K562 (cell line): Measurements from ENCODE around the gene PGAP3. TPM values are rescaled to one million over a fixed set of nuclear protein-coding genes. Genes with fewer than 3 reads are reported as not detected.

Experiments used
- ATAC-seq: fragments of 200-7000 bp; cut with Tn5 transposase; 3 replicates; pipeline ENCODE4 v1.9.1; 2020; ENCODE audit warnings: moderate library complexity
- BruUV-seq: library from RNA; stranded (reverse); fragments of 400-500 nt; replicated peaks from 2 replicates; lab custom pipeline; 2021; lab: Mats Ljungman, UMichigan
- CTCF ChIA-PET: fragments of 300-600 bp; formaldehyde crosslinking; extraction: SDS; loops from one replicate; lab custom pipeline; 2021; ENCODE audit warnings: low intra/inter-chr PET ratio; lab: Yijun Ruan, JAX
- POLR2A ChIA-PET: fragments of 300-600, 350-650 bp; sonication (Branson Sonifier 250); formaldehyde crosslinking; extraction: SDS; loops from one replicate; lab custom pipeline; 2021; ENCODE audit warnings: antibody characterized with exemption, inconsistent platforms; lab: Yijun Ruan, JAX
- DNase-seq, 4 experiments: peaks; one replicate each; pipeline versions ENCODE4 v3.0.0 to v3.0.0-alpha.2; 2011 to 2018; ENCODE audit warnings: low spot score in 3 of 4, mixed read lengths in 3 of 4; ENCODE audit errors: extremely low read depth in 1 of 4
- FAIRE-seq: peaks from 2 replicates; lab custom pipeline; 2011; peaks lifted over from hg19 to GRCh38; lab: Jason Lieb, UNC
- H2AFZ ChIP-seq: 2 replicates; pipeline ENCODE4 v1.6.0; 2011; ENCODE audit warnings: low read depth, low read length, control low read depth, inconsistent platforms
- H3K27ac ChIP-seq: fragments of 200-600 bp; 3 replicates; pipeline ENCODE4 v1.8.0; 2011; ENCODE audit warnings: low read depth, mild to moderate bottlenecking, control low read depth, inconsistent platforms, low read length, moderate library complexity, mixed read lengths; ENCODE audit errors: extremely low read depth
- H3K27me3 ChIP-seq, 2 experiments: fragments of 300-600 bp in 1 of 2; 2 replicates in 1 of 2; 3 replicates in 1 of 2; pipeline versions ENCODE4 v1.6.0 to v1.8.0; 2011; ENCODE audit warnings: inconsistent platforms in 2 of 2, low read length in 2 of 2, mild to moderate bottlenecking in 1 of 2, mixed read lengths in 1 of 2, moderate library complexity in 1 of 2; ENCODE audit not compliant: control insufficient read depth in 2 of 2, insufficient read depth in 2 of 2
- H3K36me3 ChIP-seq: fragments of 300-600 bp; 3 replicates; pipeline ENCODE4 v1.8.0; 2011; ENCODE audit warnings: mild to moderate bottlenecking, low read length, inconsistent platforms; ENCODE audit not compliant: control insufficient read depth, insufficient read depth
- H3K4me1 ChIP-seq, 2 experiments: fragments of 200-600 bp in 1 of 2; replicated peaks in 1 of 2; 2 replicates in 1 of 2; 3 replicates in 1 of 2; pipeline versions ENCODE4 v1.5.1 to v1.8.0; 2011; ENCODE audit warnings: inconsistent platforms in 2 of 2, low read length in 2 of 2, mild to moderate bottlenecking in 1 of 2, mixed read lengths in 1 of 2, moderate library complexity in 1 of 2; ENCODE audit not compliant: control insufficient read depth in 2 of 2, insufficient read depth in 2 of 2
- H3K4me2 ChIP-seq: 2 replicates; pipeline ENCODE4 v1.6.1; 2011; ENCODE audit warnings: low read length, control low read depth, inconsistent platforms, mixed read lengths; ENCODE audit not compliant: insufficient read depth
- H3K4me3 ChIP-seq: fragments of 200-600 bp; sonication (generic), shearing (Covaris generic); 2 replicates; pipeline ENCODE4 v1.5.1; 2016; ENCODE audit warnings: control low read depth, inconsistent platforms
- H3K79me2 ChIP-seq: fragments of 200-600 bp; 3 replicates; pipeline ENCODE4 v1.8.0; 2011; ENCODE audit warnings: low read length, inconsistent platforms; ENCODE audit not compliant: control insufficient read depth, insufficient read depth
- H3K9ac ChIP-seq, 2 experiments: 2 replicates each; pipeline versions ENCODE4 v1.6.0 to v1.6.1; 2011; ENCODE audit warnings: low read depth in 2 of 2, low read length in 2 of 2, control low read depth in 1 of 2, inconsistent platforms in 1 of 2, mild to moderate bottlenecking in 1 of 2, mixed read lengths in 1 of 2; ENCODE audit not compliant: insufficient read depth in 1 of 2
- H3K9me1 ChIP-seq: one replicate; pipeline ENCODE4 v1.6.0; 2011; ENCODE audit warnings: inconsistent platforms, mild to moderate bottlenecking, low read length, moderate library complexity; ENCODE audit not compliant: control insufficient read depth, insufficient read depth
- H3K9me3 ChIP-seq: replicated peaks from 2 replicates; pipeline ENCODE4 v1.5.1; 2011; ENCODE audit warnings: low read depth, low read length, inconsistent platforms; ENCODE audit not compliant: control insufficient read depth, insufficient read depth
- H4K20me1 ChIP-seq: replicated peaks from 2 replicates; pipeline ENCODE4 v1.6.1; 2011; ENCODE audit warnings: low read length, inconsistent platforms, mixed read lengths; ENCODE audit not compliant: control insufficient read depth, insufficient read depth
- TARDBP ChIP-seq: fragments of 450-650 bp; IDR thresholded peaks from 2 replicates; pipeline ENCODE4 v1.6.1; 2016
- ZC3H4 ChIP-seq: sonication (generic); formaldehyde crosslinking; IDR thresholded peaks from 2 replicates; pipeline ENCODE4 v1.9.0; 2021; ENCODE audit warnings: missing genetic modification reagents, borderline replicate concordance
- ZNF274 ChIP-seq: IDR thresholded peaks from 2 replicates; pipeline ENCODE4 v1.6.1; 2011; ENCODE audit warnings: low read depth, mild to moderate bottlenecking, low read length, moderate library complexity, borderline replicate concordance
- ZNF778 ChIP-seq: fragments of 450-650 bp; formaldehyde crosslinking; IDR thresholded peaks from 2 replicates; pipeline ENCODE4 v1.4.0; 2020; ENCODE audit warnings: mild to moderate bottlenecking, moderate library complexity
- WGBS: fragments of 100-300 bp; shearing (Covaris generic); methylation state at CpG from one replicate; pipeline ENCODE4 v1.1.6; 2016; ENCODE audit warnings: low coverage, mixed read lengths; ENCODE audit not compliant: insufficient coverage; ENCODE audit errors: missing lambda C conversion rate; 5-methylcytosine and 5-hydroxymethylcytosine counted together
- in situ Hi-C: fragments of 300-500 bp; cut with MboI; formaldehyde crosslinking; loops from 4 replicates; pipeline ENCODE4 v1.15.0; 2018; ENCODE audit warnings: inconsistent platforms, mixed read lengths
- intact Hi-C: fragments of 100-400 bp; cut with micrococcal nuclease; formaldehyde crosslinking; loops from 2 replicates; pipeline ENCODE4 v1.14.2; 2022
- polyA plus RNA-seq, 8 experiments: library from polyadenylated mRNA; depleted of rRNA in 4 of 8; stranded (reverse) in 5 of 8; unstranded in 3 of 8; fragments of >200 nt; fragmentation: Nextera tagmentation in 2 of 8; fragmentation: Illumina TruSeq in 1 of 8; extraction: Ambion mirVana in 2 of 8; extraction: Trizol in 1 of 8; gene quantifications; 2 replicates each; pipeline versions ENCODE4 v1.2.1 to v1.2.3, GENCODE V29; 2011 to 2014; ENCODE audit warnings: inconsistent platforms in 1 of 8, missing spikeins in 1 of 8
- total RNA-seq, 7 experiments: library from RNA; depleted of rRNA in 6 of 7; stranded (reverse); fragments of >200 nt in 6 of 7; fragmentation: Illumina TruSeq in 2 of 7; extraction: Trizol in 2 of 7; gene quantifications; 2 replicates each; pipeline versions ENCODE4 v1.2.1 to v1.2.3, GENCODE V29; 2011 to 2021; ENCODE audit warnings: low replicate concordance in 1 of 7

PGAP3 gene
- total and polyA plus RNA-seq, 9 of the 15 experiments (the other 6 are each of a cell fraction or from before 2014, with no cell fraction given), result 0.38 to 9.4 (median 4.5) TPM

DNA sequence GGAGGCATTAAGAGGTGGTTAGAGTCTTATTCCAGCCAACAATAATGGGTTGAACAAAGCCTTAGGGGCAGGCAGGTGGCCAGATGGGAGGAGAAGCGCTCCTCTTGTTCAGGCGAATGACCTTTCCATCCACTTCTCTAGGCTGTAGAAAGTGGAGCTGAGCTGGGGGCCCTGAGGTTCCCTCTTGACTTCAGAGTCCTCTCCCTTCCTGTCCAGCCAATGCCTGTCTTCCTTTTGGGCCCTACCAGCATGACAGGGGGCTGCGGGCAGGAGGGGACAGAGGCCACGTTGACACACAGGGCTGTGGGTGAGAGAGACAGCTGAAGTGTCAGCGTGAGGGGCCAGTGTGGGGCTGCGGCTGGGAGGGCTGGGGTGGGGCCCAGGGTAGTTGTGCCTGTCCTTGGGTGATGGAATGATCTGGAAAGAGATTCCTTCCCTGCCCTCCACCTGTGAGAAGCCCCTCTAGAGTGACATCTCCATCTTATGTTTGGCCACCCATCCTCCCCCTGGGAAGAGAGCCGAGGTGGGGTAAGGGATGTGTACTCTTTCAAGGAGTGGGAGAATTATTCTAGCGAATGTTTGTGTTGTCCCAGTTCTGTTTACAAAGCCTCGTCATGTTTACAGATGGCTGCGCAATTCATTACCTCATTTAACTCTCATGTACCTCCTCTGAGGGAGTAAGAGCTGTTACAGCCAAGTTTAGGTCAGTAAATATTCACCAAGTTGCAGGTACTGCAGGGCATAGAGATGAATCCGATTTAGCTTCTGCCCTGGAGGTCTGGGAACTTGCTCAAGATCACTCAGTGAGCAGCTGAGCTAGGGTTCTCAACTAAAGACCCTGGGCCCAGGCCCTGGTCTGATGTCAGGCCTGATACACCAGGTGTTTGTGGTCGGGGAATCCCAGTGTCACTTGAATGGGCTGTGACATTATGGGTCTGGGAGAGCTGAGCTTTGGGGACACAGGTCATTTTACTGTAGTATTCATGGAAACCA lies 15.3 kb upstream of the PGAP3 start:
- Histone ChIP-seq H3K27ac (no peak overlapping the region), H2AFZ (no peak overlapping the region), H4K20me1 (no peaks in the 10 kb centered on the region; the same call in 1 of the 2 replicates), H3K9me3 (no peaks in the 10 kb centered on the region), H3K4me3 (no peak overlapping the region), H3K4me1 (peaks cover 0 to 26% of the 10 kb centered on the region in 2 experiments; a peak in 3 of 5 replicates), H3K36me3 (no peaks in the 10 kb centered on the region), H3K9me1 (no peaks in the 10 kb centered on the region), H3K4me2 (no peak overlapping the region), H3K9ac (peak overlapping the region in 1 of 2 experiments; percentile 14; a peak in 1 of 4 replicates), H3K27me3 (no peaks in the 10 kb centered on the region; a peak in 1 of 5 replicates), H3K79me2 (no peaks in the 10 kb centered on the region)
- ChIA-PET POLR2A (interaction anchor here (0.6 to 2.0 kb wide), 3 partner anchors 14 to 140 kb away, joined by 3 to 10 read pairs (median 3); partner anchors contain the start of gene PGAP3), CTCF (no interaction called here)
- ATAC-seq (peak; percentile 32; the same call in 2 of the 3 replicates), FAIRE-seq (no peak), DNase-seq (no peak)
- BruUV-seq, result no TSS peak
- 24% methylated on average over 12 of the region's 12 CpGs for WGBS
- in situ Hi-C loops (no loop called here), intact Hi-C loops (no loop called here)
- no peak for TF ChIP-seq ZNF778 (CRISPR knock-in tag)
- TF ChIP-seq TARDBP, result no peak
- no peak for TF ChIP-seq ZC3H4 (CRISPR knock-in tag)
- TF ChIP-seq ZNF274, result no peak
